Gastroesophageal sphincter (tissue), 4 donors: ENCODE measurements around the gene USH1G. TPM values are rescaled to one million over a fixed set of nuclear protein-coding genes. Genes with fewer than 3 reads are reported as not detected.

Experiments
- ATAC-seq: fragments of 150-250 bp; one replicate; pipeline ENCODE4 v1.9.1; 2016; ENCODE audit warnings: mild to moderate bottlenecking, moderate library complexity
- H3K27ac ChIP-seq, 4 donors: fragments of 200-600 bp; sonication (generic) in 3 of 4; 1 replicate in 3 of 4; 2 replicates in 1 of 4; pipeline ENCODE4 v1.5.1; 2016 to 2019
- H3K27me3 ChIP-seq: fragments of 200-600 bp; sonication (generic); one replicate; pipeline ENCODE4 v1.5.1; 2019
- H3K36me3 ChIP-seq, 2 donors: fragments of 200-600 bp; sonication (generic); one replicate each; pipeline ENCODE4 v1.5.1; 2019; ENCODE audit warnings: control low read depth in 1 of 2
- H3K4me1 ChIP-seq, 3 donors: fragments of 200-600 bp; sonication (generic); 1 replicate in 2 of 3; 2 replicates in 1 of 3; pipeline ENCODE4 v1.5.1; 2016 to 2019; ENCODE audit warnings: control low read depth in 2 of 3
- H3K4me3 ChIP-seq, 2 donors: fragments of 200-600 bp; sonication (generic); one replicate each; pipeline ENCODE4 v1.5.1; 2019; ENCODE audit warnings: mild to moderate bottlenecking in 1 of 2, moderate library complexity in 1 of 2
- H3K9me3 ChIP-seq, 3 donors: fragments of 200-600 bp; sonication (generic); one replicate each; pipeline ENCODE4 v1.5.1; 2017 to 2019; ENCODE audit warnings: control low read depth in 2 of 3
- EP300 ChIP-seq: sonication (generic); formaldehyde crosslinking; IDR thresholded peaks from one replicate; pipeline ENCODE4 v1.6.1; 2017; ENCODE audit warnings: antibody characterized with exemption, mild to moderate bottlenecking
- POLR2A ChIP-seq, 2 donors: fragments of 450-650 bp; IDR thresholded peaks; one replicate each; pipeline ENCODE4 v1.6.1; 2017; ENCODE audit warnings: antibody characterized with exemption in 2 of 2, mild to moderate bottlenecking in 2 of 2, moderate library complexity in 1 of 2
- POLR2AphosphoS5 ChIP-seq: sonication (generic); formaldehyde crosslinking; IDR thresholded peaks from one replicate; pipeline ENCODE4 v1.6.1; 2017; ENCODE audit warnings: antibody characterized with exemption
- WGBS, 2 donors: methylation state at CpG; one replicate each; pipeline ENCODE4 v1.1.5; 2018; ENCODE audit warnings: low coverage in 1 of 2; 5-methylcytosine and 5-hydroxymethylcytosine counted together
- total RNA-seq, 4 donors: library from RNA; depleted of rRNA; stranded (reverse); fragments of >200 nt; gene quantifications; one replicate each; pipeline ENCODE4 v1.1.0, GENCODE V29; 2016
- TF ChIP-seq, protein P1 (sequence below), 4 experiments: fragments of 200-600 bp in 2 of 4; fragments of 450-650 bp in 2 of 4; sonication (generic) in 1 of 4; IDR thresholded peaks; one replicate each; pipeline ENCODE4 v1.5.1; 2017 to 2019; ENCODE audit warnings: antibody characterized with exemption in 4 of 4, mild to moderate bottlenecking in 2 of 4, moderate library complexity in 2 of 4

The USH1G gene
- total RNA-seq, 4 donors from 2014 or later, result not detected

DNA sequence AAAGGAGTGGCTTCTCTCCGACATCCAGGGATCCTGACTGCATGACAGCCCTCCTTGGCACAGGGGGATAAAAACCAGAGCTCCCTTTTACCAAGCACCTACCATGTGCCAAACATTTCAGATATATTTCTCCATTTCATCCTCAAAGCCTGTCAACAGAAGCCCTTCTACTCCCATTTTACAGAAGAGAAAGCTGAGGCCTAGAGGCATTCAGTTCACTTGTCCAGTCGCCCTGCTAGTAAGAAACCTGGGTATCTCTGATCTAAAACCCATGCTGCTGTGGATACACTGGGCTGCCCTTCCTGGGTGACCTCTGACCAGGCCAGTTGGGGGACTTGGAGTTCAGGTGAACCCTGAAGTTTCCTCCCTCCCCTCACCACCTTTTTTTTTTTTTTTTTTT, 44.4 kb downstream of the USH1G start:
- H3K4me3 ChIP-seq, result no peak overlapping the region
- no peak for ATAC-seq
- H3K9me3 ChIP-seq, result no peaks in the 10 kb centered on the region
- WGBS, 2 donors, result 57 to 100% methylated on average over 1 to 2 of the region's 2 CpGs
- no peaks in the 10 kb centered on the region for H3K36me3 ChIP-seq
- TF ChIP-seq, protein P1, sequence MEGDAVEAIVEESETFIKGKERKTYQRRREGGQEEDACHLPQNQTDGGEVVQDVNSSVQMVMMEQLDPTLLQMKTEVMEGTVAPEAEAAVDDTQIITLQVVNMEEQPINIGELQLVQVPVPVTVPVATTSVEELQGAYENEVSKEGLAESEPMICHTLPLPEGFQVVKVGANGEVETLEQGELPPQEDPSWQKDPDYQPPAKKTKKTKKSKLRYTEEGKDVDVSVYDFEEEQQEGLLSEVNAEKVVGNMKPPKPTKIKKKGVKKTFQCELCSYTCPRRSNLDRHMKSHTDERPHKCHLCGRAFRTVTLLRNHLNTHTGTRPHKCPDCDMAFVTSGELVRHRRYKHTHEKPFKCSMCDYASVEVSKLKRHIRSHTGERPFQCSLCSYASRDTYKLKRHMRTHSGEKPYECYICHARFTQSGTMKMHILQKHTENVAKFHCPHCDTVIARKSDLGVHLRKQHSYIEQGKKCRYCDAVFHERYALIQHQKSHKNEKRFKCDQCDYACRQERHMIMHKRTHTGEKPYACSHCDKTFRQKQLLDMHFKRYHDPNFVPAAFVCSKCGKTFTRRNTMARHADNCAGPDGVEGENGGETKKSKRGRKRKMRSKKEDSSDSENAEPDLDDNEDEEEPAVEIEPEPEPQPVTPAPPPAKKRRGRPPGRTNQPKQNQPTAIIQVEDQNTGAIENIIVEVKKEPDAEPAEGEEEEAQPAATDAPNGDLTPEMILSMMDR (IDR thresholded peaks at IDR 0.05), result no peak
- no peak for TF ChIP-seq POLR2A (IDR thresholded peaks at IDR 0.05)
- no peak for TF ChIP-seq POLR2AphosphoS5
- TF ChIP-seq EP300, result no peak
- H3K27me3 ChIP-seq, result peaks cover 44% of the 10 kb centered on the region
- H3K27ac ChIP-seq, result no peak overlapping the region
- H3K4me1 ChIP-seq, result peaks cover 0 to 5% (median 4%) of the 10 kb centered on the region in 3 donors

- Histone ChIP-seq H3K27ac (no peak overlapping the region), H3K4me1 (peaks cover 0 to 6% (median 5%) of the 10 kb centered on the region in 3 donors), H3K27me3 (peaks cover 39% of the 10 kb centered on the region), H3K9me3 (no peaks in the 10 kb centered on the region), H3K36me3 (no peaks in the 10 kb centered on the region), H3K4me3 (no peak overlapping the region)
- ATAC-seq, result no peak
- TF ChIP-seq POLR2AphosphoS5, result no peak
- TF ChIP-seq EP300, result no peak
- TF ChIP-seq, protein P1 (IDR thresholded peaks at IDR 0.05), result no peak
- WGBS, 2 donors, result 72% methylated on average over 2 of the region's 19 CpGs; no CpG with 5 or more reads in 1 of the 2 donors
Measured at GRCh38 chr17:74877592-74878548, 45.2 kb downstream of the USH1G start.

GRCh38 chr17:74875977-74876593, 47.0 kb downstream of the USH1G start:
- H3K9me3 ChIP-seq, result no peaks in the 10 kb centered on the region
- H3K36me3 ChIP-seq, result no peaks in the 10 kb centered on the region
- TF ChIP-seq POLR2A (IDR thresholded peaks at IDR 0.05) (no peak), EP300 (no peak), POLR2AphosphoS5 (no peak)
- TF ChIP-seq, protein P1 (IDR thresholded peaks at IDR 0.05), result no peak
- no peak for ATAC-seq
- WGBS, 2 donors, result 31 to 42% methylated on average over 3 to 4 of the region's 6 CpGs
- H3K4me3 ChIP-seq, result no peak overlapping the region
- peaks cover 0 to 23% (median 12%) of the 10 kb centered on the region in 3 donors for H3K4me1 ChIP-seq
- H3K27ac ChIP-seq, result no peak overlapping the region
- H3K27me3 ChIP-seq, result peaks cover 27% of the 10 kb centered on the region

- TF ChIP-seq, protein P1 (IDR thresholded peaks at IDR 0.05), result no peak
- TF ChIP-seq POLR2A (IDR thresholded peaks at IDR 0.05) (no peak), POLR2AphosphoS5 (no peak), EP300 (no peak)
- Histone ChIP-seq H3K36me3 (no peaks in the 10 kb centered on the region), H3K4me1 (peaks cover 0 to 25% (median 12%) of the 10 kb centered on the region in 3 donors), H3K27ac (no peak overlapping the region), H3K9me3 (no peaks in the 10 kb centered on the region), H3K27me3 (peaks cover 23% of the 10 kb centered on the region), H3K4me3 (no peak overlapping the region)
- ATAC-seq, result no peak
- 17 to 23% methylated on average over 2 to 3 of the region's 5 CpGs for WGBS, 2 donors
Measured at GRCh38 chr17:74875155-74875976, 47.7 kb downstream of the USH1G start.
